H1 (cell line): ENCODE data around the gene NHS. TPM values are rescaled to one million over a fixed set of nuclear protein-coding genes. Genes with fewer than 3 reads are reported as not detected.

Source experiments
- CTCF ChIA-PET: fragments of 300-600 bp; sonication (Branson Sonifier 250); formaldehyde crosslinking; loops from one replicate; lab custom pipeline; 2021; ENCODE audit not compliant: partially characterized antibody; lab: Charles Lee
- POLR2A ChIA-PET: fragments of 300-600 bp; sonication (Branson Sonifier 250); formaldehyde crosslinking; loops from one replicate; lab custom pipeline; 2021; ENCODE audit warnings: inconsistent platforms; ENCODE audit not compliant: partially characterized antibody; lab: Charles Lee
- DNase-seq, 2 experiments: peaks; one replicate each; pipeline versions ENCODE4 v3.0.0 to v3.0.0-alpha.2; 2010 to 2022; ENCODE audit warnings: low spot score in 2 of 2, low read depth in 1 of 2, mixed read lengths in 1 of 2
- FAIRE-seq: peaks from 2 replicates; lab custom pipeline; 2011; peaks lifted over from hg19 to GRCh38; lab: Jason Lieb, UNC
- H2AFZ ChIP-seq: 2 replicates; pipeline ENCODE4 v1.8.1; 2012; ENCODE audit warnings: low read length, inconsistent platforms
- H2AK5ac ChIP-seq: 2 replicates; pipeline ENCODE4 v1.6.1; 2013; ENCODE audit warnings: low read depth, low read length
- H2BK120ac ChIP-seq: replicated peaks from 2 replicates; pipeline ENCODE3; 2013; ENCODE audit warnings: low read depth, low read length, inconsistent platforms
- H2BK12ac ChIP-seq: 2 replicates; pipeline ENCODE4 v1.6.1; 2013; ENCODE audit warnings: low read depth, low read length
- H2BK15ac ChIP-seq: 2 replicates; pipeline ENCODE4 v1.6.1; 2013; ENCODE audit warnings: low read length
- H2BK20ac ChIP-seq: 2 replicates; pipeline ENCODE4 v1.6.1; 2013; ENCODE audit warnings: low read length
- H2BK5ac ChIP-seq: 2 replicates; pipeline ENCODE4 v1.6.1; 2013; ENCODE audit warnings: low read depth, low read length
- H3K14ac ChIP-seq: 2 replicates; pipeline ENCODE4 v1.6.1; 2013; ENCODE audit warnings: inconsistent platforms; ENCODE audit not compliant: insufficient read length
- H3K18ac ChIP-seq: 2 replicates; pipeline ENCODE4 v1.6.1; 2013; ENCODE audit warnings: low read length; ENCODE audit errors: extremely low read depth
- H3K23ac ChIP-seq: 2 replicates; pipeline ENCODE4 v1.6.1; 2013; ENCODE audit warnings: inconsistent platforms; ENCODE audit not compliant: insufficient read length
- H3K23me2 ChIP-seq: 2 replicates; pipeline ENCODE4 v1.6.1; 2013; ENCODE audit warnings: low read depth, low read length
- H3K27ac ChIP-seq: 2 replicates; pipeline ENCODE4 v1.6.1; 2011; ENCODE audit warnings: low read depth, low read length, inconsistent platforms
- H3K27me3 ChIP-seq, 4 experiments: replicated peaks in 1 of 4; 1 replicate in 1 of 4; 2 replicates in 3 of 4; pipeline versions ENCODE4 v1.6.1 to v1.8.1; 2011 to 2013; ENCODE audit warnings: low read length in 3 of 4, mild to moderate bottlenecking in 3 of 4, inconsistent platforms in 2 of 4, mixed read lengths in 2 of 4, moderate library complexity in 1 of 4; ENCODE audit not compliant: control insufficient read depth in 3 of 4, insufficient read depth in 3 of 4; ENCODE audit errors: extremely low read depth in 1 of 4
- H3K36me3 ChIP-seq, 4 experiments: 2 replicates each; pipeline versions ENCODE4 v1.6.1 to v1.8.1; 2011 to 2013; ENCODE audit warnings: mild to moderate bottlenecking in 4 of 4, low read length in 3 of 4, moderate library complexity in 2 of 4, control low read depth in 1 of 4, inconsistent platforms in 1 of 4; ENCODE audit not compliant: insufficient read depth in 4 of 4, control insufficient read depth in 2 of 4
- H3K4ac ChIP-seq: replicated peaks from 2 replicates; pipeline ENCODE3; 2013; ENCODE audit warnings: low read length, low read depth, mixed read lengths, inconsistent platforms; ENCODE audit not compliant: insufficient read length
- H3K4me1 ChIP-seq, 4 experiments: replicated peaks in 1 of 4; 1 replicate in 1 of 4; 2 replicates in 3 of 4; pipeline versions ENCODE4 v1.6.1 to v1.8.1; 2011 to 2013; ENCODE audit warnings: low read length in 3 of 4, inconsistent platforms in 2 of 4, mixed read lengths in 1 of 4; ENCODE audit not compliant: insufficient read depth in 4 of 4, control insufficient read depth in 3 of 4
- H3K4me2 ChIP-seq, 2 experiments: 2 replicates each; pipeline versions ENCODE4 v1.6.1 to v1.8.1; 2011 to 2013; ENCODE audit warnings: low read depth in 2 of 2, low read length in 2 of 2, control low read depth in 1 of 2, inconsistent platforms in 1 of 2, mild to moderate bottlenecking in 1 of 2; ENCODE audit not compliant: insufficient read depth in 1 of 2
- H3K4me3 ChIP-seq, 4 experiments: fragments of 200-600, 300-600 bp in 1 of 4; sonication (generic), shearing (Covaris generic), sonication (Bioruptor Twin) in 1 of 4; 2 replicates each; pipeline versions ENCODE4 v1.5.1 to v1.8.1; 2011 to 2016; ENCODE audit warnings: low read length in 4 of 4, low read depth in 3 of 4, control low read depth in 2 of 4, inconsistent platforms in 2 of 4, mild to moderate bottlenecking in 2 of 4, mixed read lengths in 1 of 4, moderate library complexity in 1 of 4; ENCODE audit not compliant: insufficient read depth in 2 of 4; ENCODE audit errors: extremely low read depth in 1 of 4
- H3K56ac ChIP-seq: replicated peaks from 2 replicates; pipeline ENCODE3; 2013; ENCODE audit warnings: low read depth, mild to moderate bottlenecking, mixed read lengths, low read length, inconsistent platforms; ENCODE audit not compliant: insufficient read length
- H3K79me1 ChIP-seq: 2 replicates; pipeline ENCODE4 v1.6.1; 2013; ENCODE audit warnings: low read depth, low read length, control low read depth
- H3K79me2 ChIP-seq, 2 experiments: 2 replicates each; pipeline versions ENCODE4 v1.6.1 to v1.8.1; 2012 to 2013; ENCODE audit warnings: low read length in 2 of 2, mild to moderate bottlenecking in 2 of 2, inconsistent platforms in 1 of 2; ENCODE audit not compliant: insufficient read depth in 2 of 2, control insufficient read depth in 1 of 2
- H3K9ac ChIP-seq, 4 experiments: replicated peaks in 1 of 4; 1 replicate in 1 of 4; 2 replicates in 3 of 4; pipeline versions ENCODE4 v1.6.1 to v1.8.1; 2011 to 2013; ENCODE audit warnings: low read depth in 3 of 4, low read length in 3 of 4, control low read depth in 2 of 4, mild to moderate bottlenecking in 2 of 4, moderate library complexity in 2 of 4, inconsistent platforms in 1 of 4; ENCODE audit errors: extremely low read depth in 1 of 4
- H3K9me3 ChIP-seq, 2 experiments: 2 replicates each; pipeline versions ENCODE4 v1.6.1 to v1.8.1; 2012 to 2013; ENCODE audit warnings: mild to moderate bottlenecking in 2 of 2, moderate library complexity in 2 of 2, control low read depth in 1 of 2, inconsistent platforms in 1 of 2, low read depth in 1 of 2, low read length in 1 of 2, mixed read lengths in 1 of 2; ENCODE audit not compliant: insufficient read depth in 2 of 2
- H4K20me1 ChIP-seq, 2 experiments: replicated peaks in 1 of 2; 2 replicates each; pipeline versions ENCODE3 to v1.8.1; 2011 to 2013; ENCODE audit warnings: inconsistent platforms in 2 of 2, low read length in 2 of 2, mild to moderate bottlenecking in 1 of 2; ENCODE audit not compliant: insufficient read depth in 2 of 2, control insufficient read depth in 1 of 2
- H4K5ac ChIP-seq: 2 replicates; pipeline ENCODE4 v1.6.1; 2013; ENCODE audit warnings: low read length, low read depth, mixed read lengths, inconsistent platforms; ENCODE audit not compliant: insufficient read length
- H4K8ac ChIP-seq: 2 replicates; pipeline ENCODE4 v1.8.0; 2013; ENCODE audit warnings: mild to moderate bottlenecking, moderate library complexity, low read length, inconsistent platforms; ENCODE audit not compliant: insufficient read depth; ENCODE audit errors: extremely low read depth
- H4K91ac ChIP-seq: replicated peaks from 2 replicates; pipeline ENCODE3; 2013; ENCODE audit warnings: low read length, mixed read lengths, inconsistent platforms; ENCODE audit not compliant: insufficient read length
- ASH2L ChIP-seq: fragments of 200-600, 300-600 bp; sonication (generic); IDR thresholded peaks from one replicate; pipeline ENCODE4 v1.7.1; 2017; ENCODE audit warnings: low read length
- BCL11A ChIP-seq, 2 experiments: IDR thresholded peaks; one replicate each; pipeline ENCODE4 v1.6.1; 2011; ENCODE audit warnings: low read depth in 2 of 2, low read length in 2 of 2, mild to moderate bottlenecking in 2 of 2
- BRCA1 ChIP-seq: IDR thresholded peaks from 2 replicates; pipeline ENCODE4 v1.6.1; 2012; ENCODE audit warnings: low read depth, low read length, improper control_type of control experiment
- CBX5 ChIP-seq: fragments of 300-800, 300-1000 bp; sonication (generic); IDR thresholded peaks from 2 replicates; pipeline ENCODE4 v1.7.1; 2016; ENCODE audit warnings: antibody characterized with exemption, low read length, low read depth
- CTBP2 ChIP-seq: IDR thresholded peaks from 2 replicates; pipeline ENCODE4 v1.7.0; 2011; ENCODE audit warnings: borderline replicate concordance, mild to moderate bottlenecking, moderate library complexity, mixed read lengths, low read length; ENCODE audit not compliant: insufficient read depth, insufficient read length
- EZH2 ChIP-seq: fragments of 200-600 bp; sonication (generic); IDR thresholded peaks from 2 replicates; pipeline ENCODE4 v1.7.1; 2012; ENCODE audit warnings: low read depth, mild to moderate bottlenecking, moderate library complexity, low read length, inconsistent platforms; ENCODE audit not compliant: severe bottlenecking
- FOSL1 ChIP-seq: IDR thresholded peaks from 2 replicates; pipeline ENCODE4 v1.6.1; 2011; ENCODE audit warnings: mild to moderate bottlenecking, low read depth, low read length, moderate library complexity; ENCODE audit not compliant: insufficient read depth
- HDAC2 ChIP-seq, 2 experiments: fragments of 300-600 bp in 1 of 2; sonication (generic) in 1 of 2; IDR thresholded peaks; 2 replicates each; pipeline ENCODE4 v1.6.1; 2011 to 2012; ENCODE audit warnings: low read depth in 2 of 2, low read length in 2 of 2, mild to moderate bottlenecking in 2 of 2, moderate library complexity in 2 of 2, borderline replicate concordance in 1 of 2, inconsistent platforms in 1 of 2
- JUN ChIP-seq: IDR thresholded peaks from 2 replicates; pipeline ENCODE4 v1.6.1; 2011; ENCODE audit warnings: low read depth, mild to moderate bottlenecking, improper control_type of control experiment, low read length
- NANOG ChIP-seq: IDR thresholded peaks from 2 replicates; pipeline ENCODE4 v1.6.1; 2011; ENCODE audit warnings: low read length, low read depth, mild to moderate bottlenecking, inconsistent platforms; ENCODE audit not compliant: insufficient read depth, poor library complexity, severe bottlenecking
- POLR2AphosphoS5 ChIP-seq: IDR thresholded peaks from 2 replicates; pipeline ENCODE4 v1.6.1; 2011; ENCODE audit warnings: low read depth, low read length
- SIX5 ChIP-seq: IDR thresholded peaks from 2 replicates; pipeline ENCODE4 v1.6.1; 2011; ENCODE audit warnings: mild to moderate bottlenecking, low read depth, low read length
- TBP ChIP-seq: IDR thresholded peaks from 2 replicates; pipeline ENCODE4 v1.6.1; 2011; ENCODE audit warnings: low read depth, low read length, improper control_type of control experiment
- TEAD4 ChIP-seq: IDR thresholded peaks from 2 replicates; pipeline ENCODE4 v1.6.1; 2012; ENCODE audit warnings: low read depth, low read length, inconsistent platforms, mixed read lengths
- ZNF274 ChIP-seq: IDR thresholded peaks from 2 replicates; pipeline ENCODE4 v1.7.0; 2012; ENCODE audit warnings: low read length, borderline replicate concordance; ENCODE audit errors: extremely low read depth
- WGBS, 2 experiments: shearing (Covaris generic) in 1 of 2; methylation state at CpG; one replicate each; pipeline versions ENCODE4 v1.1.6 to v1.1.7; 2013 to 2015; ENCODE audit warnings: low lambda C conversion rate in 2 of 2, mixed read lengths in 2 of 2, inconsistent platforms in 1 of 2, low coverage in 1 of 2, missing lambda C conversion rate in 1 of 2; ENCODE audit not compliant: insufficient replicate concordance in 2 of 2, insufficient coverage in 1 of 2, insufficient read length in 1 of 2; ENCODE audit errors: extremely low coverage in 1 of 2, missing lambda C conversion rate in 1 of 2; 5-methylcytosine and 5-hydroxymethylcytosine counted together
- polyA plus RNA-seq, 7 experiments: library from polyadenylated mRNA; depleted of rRNA in 3 of 7; stranded (reverse) in 5 of 7; unstranded in 2 of 7; fragments of >200 nt in 5 of 7; fragments of 200-250 nt in 2 of 7; gene quantifications; 1 replicate in 5 of 7; 2 replicates in 1 of 7; 4 replicates in 1 of 7; pipeline versions ENCODE4 v1.2.1 to v1.2.3, GENCODE V29; 2011 to 2013; ENCODE audit warnings: missing spikeins in 2 of 7, mixed read lengths in 2 of 7
- total RNA-seq: library from RNA; stranded (reverse); fragmentation: NEBNext Ultra II Directional; extraction: Animal tissue kit (Norgen Biotek cat#: 25700); gene quantifications from 2 replicates; pipeline ENCODE4 v1.2.1, GENCODE V29; 2021

The NHS gene
- total and polyA plus RNA-seq, 2 of the 8 experiments (the other 6 are each of a cell fraction or from before 2014, with no cell fraction given), result 2.2 to 6.7 TPM

- TF ChIP-seq HDAC2 (IDR thresholded peaks at IDR 0.05; ENCODE audit: borderline replicate concordance in 1 of 2, low read depth in 2 of 2, low read length in 2 of 2) (no peak), TEAD4 (no peak), POLR2AphosphoS5 (no peak), FOSL1 (no peak), SIX5 (no peak), BRCA1 (no peak), CTBP2 (no peak), EZH2 (no peak), NANOG (no peak), ASH2L (no peak), JUN (no peak), TBP (no peak), CBX5 (no peak), BCL11A (IDR thresholded peaks at IDR 0.05; ENCODE audit: low read depth in 2 of 2, low read length in 2 of 2) (no peak), ZNF274 (no peak)
These were observed 404.4 kb downstream of the NHS start for GRCh38 chrX:17779434-17779833.

More at GRCh38 chrX:17779434-17779833, 404.4 kb downstream of the NHS start:
- no peak overlapping the region for H4K91ac ChIP-seq
- no peak overlapping the region for H3K9ac ChIP-seq
- no peaks in the 10 kb centered on the region for H3K79me2 ChIP-seq
- no peak overlapping the region for H2BK12ac ChIP-seq
- H3K18ac ChIP-seq, result no peak overlapping the region
- CTCF ChIA-PET, result interaction anchor here (1.0 kb wide), 1 partner anchor 29 kb away, joined by 4 read pairs; no protein-coding TSS in a partner anchor
- no peak overlapping the region for H2AK5ac ChIP-seq
- H3K27ac ChIP-seq, result no peak overlapping the region
- no peak overlapping the region for H2BK5ac ChIP-seq
- no peaks in the 10 kb centered on the region for H3K27me3 ChIP-seq
- H3K36me3 ChIP-seq, result no peaks in the 10 kb centered on the region
- no peak for DNase-seq
- H3K4me3 ChIP-seq, result no peak overlapping the region
- POLR2A ChIA-PET, result interaction anchor here (0.7 kb wide), 1 partner anchor 147 kb away, joined by 3 read pairs; no protein-coding TSS in a partner anchor
- H4K20me1 ChIP-seq, result no peaks in the 10 kb centered on the region
- H3K23ac ChIP-seq, result no peak overlapping the region
- H3K79me1 ChIP-seq, result no peaks in the 10 kb centered on the region
- H4K5ac ChIP-seq, result no peak overlapping the region
- no peak overlapping the region for H2AFZ ChIP-seq
- H3K9me3 ChIP-seq, result no peaks in the 10 kb centered on the region
- H2BK20ac ChIP-seq, result no peak overlapping the region
- no peak overlapping the region for H2BK15ac ChIP-seq
- H3K56ac ChIP-seq, result no peak overlapping the region
- no peak overlapping the region for H3K14ac ChIP-seq
- H3K4me1 ChIP-seq, result no peaks in the 10 kb centered on the region
- no peaks in the 10 kb centered on the region for H3K23me2 ChIP-seq
- H2BK120ac ChIP-seq, result no peak overlapping the region
- H3K4ac ChIP-seq, result no peak overlapping the region
- WGBS, 2 experiments, result 100% methylated on average over 4 of the region's 4 CpGs; no CpG with 5 or more reads in 1 of the 2 experiments
- no peak overlapping the region for H3K4me2 ChIP-seq
- H4K8ac ChIP-seq, result no peak overlapping the region
- FAIRE-seq, result no peak
